ENCODE data around the gene UBE2QL1.

DNA sequence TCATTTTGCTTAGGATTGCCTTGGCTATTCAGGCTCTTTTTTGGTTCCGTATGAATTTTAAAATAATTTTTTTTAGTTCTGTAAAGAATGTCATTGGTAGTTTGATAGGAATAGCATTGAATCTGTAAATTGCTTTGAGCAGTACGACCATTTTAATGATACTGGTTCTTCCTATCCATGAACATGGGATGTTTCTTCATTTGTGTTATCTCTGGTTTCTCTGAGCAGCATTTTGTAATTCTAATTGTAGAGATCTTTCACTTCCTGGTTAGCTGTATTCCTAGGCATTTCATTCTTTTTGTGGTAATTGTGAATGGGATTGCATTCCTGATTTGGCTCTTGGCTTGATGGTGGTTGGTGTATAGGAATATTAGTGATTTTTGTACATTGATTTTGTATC, 6.3 kb upstream of the UBE2QL1 start:
- TF ChIP-seq EZH2 (IDR thresholded peaks at IDR 0.05) (no peak), POLR2AphosphoS5 (IDR thresholded peaks at IDR 0.05; ENCODE audit: borderline replicate concordance, low read depth, low read length) (no peak), FOXP2 (optimal IDR thresholded peaks at IDR 0.05; ENCODE audit: control extremely low read depth, extremely low read length, insufficient read depth) (no peak)
